NCI-H1048 (cell line): ENCODE data around the gene SLC17A4.

Experiments used
- DNase-seq: peaks from one replicate; lab custom pipeline; 2025; lab: John Stamatoyannopoulos, UW

SLC17A4 gene

DNA sequence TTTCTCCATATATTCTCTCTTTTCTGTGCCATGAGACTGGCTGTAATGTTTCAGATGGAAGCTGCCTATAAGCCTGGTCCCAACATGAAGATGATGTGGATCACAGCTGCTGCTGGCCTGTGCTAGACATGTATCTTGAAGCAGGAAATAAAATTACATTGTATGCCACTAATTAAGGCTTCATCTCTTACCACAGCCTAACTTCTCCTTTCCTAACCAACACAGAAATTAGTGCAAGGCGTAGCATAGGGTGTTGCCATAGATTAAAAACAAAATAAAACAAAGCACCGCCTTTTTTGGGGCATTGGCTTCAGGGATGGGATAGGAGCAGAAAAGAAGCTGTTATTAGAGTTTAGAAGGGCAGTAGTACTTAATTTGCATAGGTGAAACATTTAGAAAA, 4.7 kb upstream of the SLC17A4 start:
- no peak for DNase-seq

DNA sequence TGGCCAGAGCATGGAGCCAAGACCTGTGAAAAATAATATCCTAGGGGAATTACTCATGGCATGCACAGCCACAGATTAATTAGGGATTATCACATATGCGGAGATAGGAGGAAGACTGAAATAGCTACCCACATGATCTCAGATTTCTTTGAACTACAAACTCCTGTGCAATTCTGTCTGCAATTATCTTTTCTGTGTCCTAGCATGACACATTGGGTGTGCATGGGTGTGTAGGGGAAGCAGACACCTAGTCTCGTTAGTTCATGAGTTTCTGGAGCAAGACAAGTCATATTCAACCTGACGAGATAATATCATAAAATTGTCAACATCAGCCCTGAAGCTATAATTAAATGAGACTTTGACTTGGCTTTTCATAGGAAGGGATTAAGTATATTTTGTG, 3.6 kb upstream of the SLC17A4 start:
- DNase-seq: no peak

DNA sequence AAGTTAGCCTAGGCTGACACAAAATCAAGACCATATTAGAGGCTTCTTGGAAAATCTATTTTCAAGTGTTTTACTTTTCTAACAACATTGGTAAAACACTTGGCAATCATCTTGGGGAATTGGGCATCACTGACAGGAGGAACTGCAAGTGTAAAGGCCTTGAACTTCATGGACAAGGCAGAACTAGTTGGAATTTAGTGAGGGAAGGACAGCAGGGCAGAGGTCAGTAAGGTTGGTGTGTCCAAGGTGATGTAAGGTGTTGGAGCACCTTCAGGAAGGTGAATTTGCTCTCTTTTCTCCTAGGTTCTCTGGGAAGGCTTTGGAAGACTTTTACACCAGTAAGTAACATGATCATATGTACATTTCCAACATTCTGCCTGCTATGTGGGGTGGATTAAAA, 1.5 kb upstream of the SLC17A4 start:
- no peak for DNase-seq

DNA sequence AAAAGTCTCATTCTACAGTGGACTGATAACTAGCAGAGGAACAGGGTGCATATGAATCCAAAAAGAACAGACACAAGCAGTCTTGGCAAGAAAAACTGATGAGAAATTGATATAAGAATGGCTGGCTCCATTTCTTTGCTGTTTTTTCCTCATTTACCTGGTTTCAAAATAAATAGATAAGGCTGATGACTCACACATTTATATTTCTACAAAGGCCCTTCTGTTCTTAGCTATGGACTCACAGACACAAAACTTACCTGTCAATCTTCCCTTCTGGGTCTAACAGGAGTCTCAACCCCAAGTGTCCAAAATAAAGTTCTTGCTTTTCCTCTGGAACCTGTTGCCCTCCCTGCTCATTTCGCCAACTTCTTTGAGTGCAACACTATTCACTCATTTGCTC, 941 bp downstream of the SLC17A4 start:
- DNase-seq: no peak

DNA sequence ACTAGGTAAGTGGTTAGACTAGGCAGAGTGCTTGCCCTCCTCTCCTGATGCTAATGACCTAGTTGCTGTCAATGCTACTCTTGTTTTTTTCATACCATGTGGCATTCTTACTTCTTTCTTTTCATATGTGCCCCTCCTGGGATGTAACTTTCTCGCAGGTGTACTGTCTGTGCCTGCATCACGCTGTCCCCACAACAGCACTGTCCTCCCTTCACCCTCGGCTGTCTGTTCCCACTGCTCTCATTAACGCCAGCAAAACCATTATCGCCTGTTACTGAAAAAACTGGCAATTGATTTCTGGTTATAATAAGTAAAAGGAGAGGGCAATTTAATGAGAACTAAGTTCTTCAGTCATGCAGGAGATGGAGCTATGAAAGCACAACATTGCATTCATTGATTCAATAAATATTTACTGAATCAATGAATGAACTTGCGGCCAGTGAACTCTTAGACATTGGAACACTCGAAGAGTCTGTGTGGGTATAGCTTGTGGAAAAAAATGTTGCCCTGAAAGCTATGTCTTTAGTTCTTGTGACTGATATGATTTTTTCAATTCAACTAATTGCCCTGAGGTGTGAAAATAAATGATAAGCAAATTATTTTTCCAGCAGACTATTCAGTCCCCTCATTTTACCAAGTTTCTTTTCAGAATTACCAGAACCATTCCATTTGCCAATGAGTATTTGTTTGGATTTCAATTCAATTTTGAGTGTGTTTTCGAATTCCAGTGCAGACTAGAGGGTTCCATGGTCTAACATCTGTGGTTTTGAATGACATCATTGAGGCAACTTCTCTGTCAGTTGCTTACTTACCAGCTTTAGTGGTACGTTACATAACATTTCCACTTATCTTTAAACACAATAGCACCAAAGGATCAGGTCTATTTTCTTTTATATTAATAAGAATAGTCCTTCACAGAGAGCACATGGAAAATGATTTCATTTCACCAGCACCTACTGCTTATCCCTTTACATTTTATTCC, 2.1 kb downstream of the SLC17A4 start:
- DNase-seq: no peak

DNA sequence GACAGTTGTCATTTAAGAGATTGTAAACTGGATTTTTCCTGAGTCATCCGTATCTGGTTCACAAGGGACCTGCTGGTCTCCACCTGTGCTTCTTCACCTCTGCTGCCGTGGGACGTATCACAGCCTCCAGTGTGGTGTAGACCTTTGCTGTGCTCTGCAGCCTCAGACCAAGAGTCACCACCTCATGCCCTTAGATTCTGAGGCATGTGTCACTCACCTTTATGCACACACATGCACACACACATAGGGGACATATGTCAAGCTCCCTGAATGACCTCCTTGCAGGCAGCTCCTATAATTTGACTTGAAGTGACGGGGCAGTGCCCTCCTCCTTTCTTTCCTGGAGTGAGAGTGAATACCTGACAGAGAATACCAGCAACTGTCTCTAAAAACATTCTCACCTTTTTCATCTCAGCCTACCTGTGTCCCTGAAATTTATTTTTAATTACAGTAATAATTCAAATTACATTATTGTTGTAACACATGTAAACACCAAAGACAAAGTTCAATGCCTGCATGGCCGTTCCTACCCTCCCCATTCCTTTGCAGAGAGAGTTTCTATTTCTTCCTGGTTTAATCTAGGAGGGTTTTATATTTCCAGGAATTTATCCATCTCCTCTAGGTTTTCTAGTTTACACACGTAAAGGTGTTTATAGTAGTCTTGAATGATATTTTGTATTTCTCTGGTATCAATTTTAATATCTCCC, 3.5 kb downstream of the SLC17A4 start:
- DNase-seq: no peak

DNA sequence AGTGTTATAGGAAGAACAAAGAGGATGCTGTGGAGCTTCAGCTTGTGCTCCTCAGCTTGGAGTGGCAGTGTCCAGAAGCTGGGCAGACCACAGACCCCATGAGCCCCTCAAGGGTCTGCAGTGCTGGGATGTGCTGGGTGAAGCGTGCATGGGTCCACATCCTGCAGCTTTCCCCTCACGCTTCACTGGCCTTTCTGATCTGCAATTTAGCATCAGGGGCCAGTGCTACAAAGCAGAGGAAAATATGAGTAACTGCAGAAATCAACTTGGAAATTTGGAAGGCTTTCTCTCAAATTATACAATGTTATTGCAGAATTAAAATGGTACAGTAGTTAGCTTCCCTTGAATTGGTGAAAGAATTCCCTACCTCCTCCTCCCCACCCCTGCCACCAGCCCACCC, 10.1 kb downstream of the SLC17A4 start:
- no peak for DNase-seq

DNA sequence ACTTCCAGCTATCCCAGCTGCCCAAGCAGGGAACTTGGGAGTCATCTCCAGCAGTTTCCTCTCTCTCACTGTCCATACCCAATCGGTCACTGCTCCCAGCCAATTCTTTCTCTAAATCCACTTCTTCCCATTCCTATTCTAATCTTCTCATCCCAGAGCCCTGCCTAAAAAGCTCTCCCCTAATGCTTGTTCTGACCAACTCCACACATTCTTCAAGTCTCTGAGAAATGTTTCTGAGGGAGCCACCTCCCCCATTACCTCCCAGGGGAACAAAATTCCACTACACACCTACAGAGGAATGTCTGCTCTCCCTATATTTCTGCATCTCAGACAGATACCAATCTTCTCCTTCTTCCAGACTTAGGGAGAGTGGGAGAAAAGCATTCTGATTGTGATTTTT, 14.0 kb downstream of the SLC17A4 start:
- no peak for DNase-seq

DNA sequence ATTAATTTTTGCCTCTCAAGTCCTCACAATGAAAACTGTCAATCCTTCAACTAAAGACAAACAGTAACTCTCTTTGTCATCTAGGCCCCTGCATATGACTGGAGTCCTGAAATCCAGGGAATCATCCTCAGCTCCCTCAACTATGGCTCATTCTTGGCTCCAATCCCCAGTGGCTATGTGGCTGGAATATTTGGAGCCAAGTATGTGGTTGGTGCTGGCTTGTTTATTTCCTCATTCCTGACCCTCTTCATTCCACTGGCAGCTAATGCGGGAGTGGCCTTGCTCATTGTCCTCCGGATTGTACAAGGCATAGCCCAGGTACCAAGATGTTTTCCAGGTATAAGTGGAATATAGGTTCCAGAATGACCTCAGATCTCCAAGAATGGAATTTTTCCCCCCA, 15.4 kb downstream of the SLC17A4 start:
- DNase-seq: no peak

DNA sequence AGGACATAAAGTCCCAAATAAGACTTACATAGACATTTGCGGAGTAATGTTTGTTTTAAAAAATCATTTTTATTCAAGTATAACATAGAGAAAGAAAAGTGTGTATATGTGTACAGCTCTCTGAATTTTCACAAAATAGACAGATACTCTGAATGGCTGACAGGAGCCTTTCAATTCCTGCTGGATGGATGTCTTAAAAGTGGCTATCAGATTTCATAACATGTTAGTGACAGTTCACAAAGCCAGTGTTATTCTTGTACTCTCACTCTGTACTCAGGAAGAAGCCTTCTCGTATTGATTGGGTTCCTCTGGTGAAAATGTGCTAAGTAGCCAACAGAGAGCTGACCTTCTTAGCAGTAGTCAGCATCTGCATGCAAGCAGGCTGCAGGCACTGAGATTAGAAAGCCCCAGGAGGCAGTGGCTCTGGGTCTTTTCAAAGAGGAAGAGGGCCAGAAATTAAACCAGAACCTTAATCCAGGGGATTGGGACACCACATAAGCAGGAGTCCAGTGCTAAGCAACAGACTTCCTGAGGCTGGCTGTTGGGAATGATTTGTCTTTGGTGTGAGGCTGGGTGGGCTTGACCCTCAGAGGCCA, 19.7 kb downstream of the SLC17A4 start:
- DNase-seq: no peak

DNA sequence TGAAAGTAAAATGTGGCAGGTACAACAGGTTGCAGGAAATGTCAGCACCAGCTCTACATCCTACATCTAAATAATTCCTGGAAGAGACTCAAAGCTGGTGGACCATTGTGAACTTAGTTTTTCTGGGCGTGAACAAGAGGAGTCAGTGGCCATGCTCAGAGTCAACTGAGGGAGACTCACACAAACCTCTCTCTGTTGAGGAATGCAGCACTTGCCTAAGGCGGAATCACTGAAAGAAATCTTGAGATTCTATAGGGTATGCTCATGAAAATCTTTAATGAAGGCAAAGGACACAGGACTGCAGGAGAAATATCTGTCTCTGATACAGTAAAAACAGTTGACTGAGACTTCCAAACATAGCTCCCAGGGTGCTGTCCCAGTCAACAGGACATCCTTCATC, 22.5 kb downstream of the SLC17A4 start:
- no peak for DNase-seq

DNA sequence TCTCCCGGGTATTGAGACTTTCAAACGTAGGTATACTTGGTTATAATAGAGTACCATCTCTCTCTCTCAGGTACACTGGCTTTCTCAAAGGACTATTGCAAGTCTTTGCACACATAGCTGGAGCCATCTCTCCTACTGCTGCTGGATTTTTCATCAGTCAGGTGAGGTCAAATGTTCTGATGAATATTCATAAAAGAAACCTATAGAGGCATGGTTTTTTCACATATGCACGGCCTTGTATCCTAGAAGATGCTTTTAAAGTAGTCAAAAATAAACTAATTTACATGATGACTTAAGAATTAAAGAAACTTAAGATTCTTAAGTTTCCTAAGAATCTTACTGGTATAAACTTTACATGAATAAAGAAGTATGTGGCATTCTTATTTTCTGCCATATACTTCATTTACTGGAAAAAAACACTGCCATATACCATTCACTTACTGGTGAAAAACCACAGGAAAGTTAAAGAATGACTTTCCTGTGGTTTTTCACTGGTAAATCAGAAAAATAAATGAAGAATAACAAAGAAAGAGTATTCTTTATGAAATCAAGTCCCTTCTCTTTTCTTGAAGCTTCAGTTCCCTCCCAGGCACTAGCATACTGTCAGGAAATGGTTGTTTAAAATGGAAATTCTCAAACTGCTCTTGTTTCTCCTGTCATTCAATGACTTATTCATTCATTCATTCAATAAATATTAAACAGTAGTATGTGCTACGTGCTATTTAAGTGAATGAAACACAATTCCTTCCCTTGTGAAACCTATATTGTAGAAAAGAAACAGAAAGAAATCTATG, 23.5 kb downstream of the SLC17A4 start:
- DNase-seq: no peak

DNA sequence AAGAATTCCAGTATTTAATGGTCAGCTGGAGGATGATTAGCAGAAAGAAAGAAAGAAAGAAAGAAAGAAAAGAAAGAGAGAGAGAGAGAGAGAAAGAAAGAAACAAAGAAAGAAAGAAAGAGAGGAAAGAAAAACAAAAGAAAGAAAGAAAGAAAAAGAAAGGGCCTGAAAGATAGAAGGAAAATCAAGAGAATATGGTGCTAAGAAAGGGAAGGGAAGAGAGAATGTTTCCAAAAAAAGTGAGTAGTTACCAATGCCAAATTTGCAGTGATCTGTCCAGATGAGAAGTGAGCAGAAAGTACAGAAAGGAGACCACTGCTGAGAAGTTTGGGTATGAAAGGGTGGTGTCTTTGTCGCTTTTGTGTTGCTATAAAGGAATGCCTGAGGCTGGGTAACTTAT, 26.6 kb downstream of the SLC17A4 start:
- no peak for DNase-seq

DNA sequence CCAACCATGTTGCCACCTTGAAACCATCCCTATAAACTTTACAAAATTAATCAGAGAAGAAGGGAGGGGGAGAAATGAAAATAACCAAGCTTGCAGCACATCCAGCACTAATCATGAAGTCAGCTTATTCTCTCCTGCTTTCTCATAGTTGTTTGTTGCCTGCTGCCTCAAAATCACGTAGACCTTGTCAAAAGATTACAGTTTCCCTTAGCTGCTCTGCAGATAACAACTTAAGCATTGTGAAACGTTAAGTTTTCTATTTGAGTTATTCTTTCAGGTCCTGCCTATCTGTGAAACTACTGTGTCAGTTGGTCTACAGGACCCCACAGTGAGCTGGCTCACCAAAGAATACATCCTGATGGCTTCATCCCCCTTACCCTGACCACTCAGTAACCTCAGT, 32.9 kb downstream of the SLC17A4 start:
- DNase-seq: no peak

DNA sequence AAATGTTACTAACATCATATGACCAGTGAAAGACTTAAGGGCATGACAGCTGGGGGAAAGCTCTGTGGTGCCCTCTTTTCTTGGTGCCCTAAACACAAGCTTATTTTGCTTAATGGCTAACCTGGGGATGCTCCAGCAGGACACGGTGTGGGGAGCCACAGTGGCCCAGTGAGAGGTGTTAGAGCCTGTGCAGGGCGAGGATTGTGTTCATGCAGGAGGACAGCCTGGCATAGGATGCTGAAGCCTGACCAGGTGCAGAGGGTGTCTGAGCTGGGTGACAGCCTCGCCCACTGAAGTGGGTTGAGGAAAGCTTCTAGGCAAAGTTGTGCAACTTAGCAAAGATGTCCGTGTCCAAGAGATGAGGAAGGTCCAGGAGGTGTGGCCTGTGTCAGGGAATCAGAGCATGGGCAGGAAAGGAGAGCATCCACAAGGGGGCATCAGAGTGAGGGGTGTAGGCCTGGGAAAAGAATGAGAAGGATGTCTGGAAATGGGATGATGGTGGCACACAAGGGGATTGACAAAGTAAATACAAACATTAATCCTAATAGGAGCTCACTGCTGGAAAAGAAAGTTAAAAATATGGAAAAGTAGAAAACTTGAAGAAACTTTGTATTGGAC, 33.9 kb downstream of the SLC17A4 start:
- peak; percentile 4 for DNase-seq

DNA sequence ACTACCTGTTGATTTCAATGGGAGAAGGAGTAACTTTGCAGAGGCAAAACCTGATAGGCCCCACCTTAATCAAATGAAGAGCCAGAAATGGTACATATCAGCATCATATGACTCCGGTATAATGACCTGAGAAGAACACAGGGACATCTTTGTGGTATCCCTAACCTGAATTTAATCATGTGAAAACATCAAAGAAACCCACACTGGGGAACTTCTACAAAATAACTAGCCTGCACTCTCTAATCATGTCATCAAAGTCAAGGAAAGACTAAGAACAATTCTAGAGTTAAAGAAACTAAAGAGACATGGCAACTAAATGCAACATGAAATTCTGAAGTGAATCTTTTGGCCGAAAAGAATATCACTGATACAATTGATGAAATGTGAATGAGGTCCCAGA, 34.9 kb downstream of the SLC17A4 start:
- DNase-seq: no peak

DNA sequence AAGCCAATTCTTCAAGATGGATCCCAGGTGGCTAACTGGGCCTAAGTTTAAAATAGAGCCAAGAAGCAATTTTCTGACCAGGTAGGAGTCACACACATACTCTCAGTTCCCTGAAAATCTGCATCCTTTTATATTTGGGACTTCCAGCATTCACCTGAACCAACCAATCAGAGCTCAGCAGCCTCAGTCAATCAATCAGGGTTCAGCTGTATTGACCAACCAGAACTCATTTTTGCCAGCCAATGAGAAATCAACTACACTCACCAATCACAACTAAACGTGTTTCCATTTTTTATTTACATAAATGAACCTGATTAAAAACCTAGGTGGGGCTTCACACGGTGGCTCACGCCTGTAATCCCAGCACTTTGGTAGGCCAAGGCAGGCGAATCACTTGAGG, 37.5 kb downstream of the SLC17A4 start:
- no peak for DNase-seq

DNA sequence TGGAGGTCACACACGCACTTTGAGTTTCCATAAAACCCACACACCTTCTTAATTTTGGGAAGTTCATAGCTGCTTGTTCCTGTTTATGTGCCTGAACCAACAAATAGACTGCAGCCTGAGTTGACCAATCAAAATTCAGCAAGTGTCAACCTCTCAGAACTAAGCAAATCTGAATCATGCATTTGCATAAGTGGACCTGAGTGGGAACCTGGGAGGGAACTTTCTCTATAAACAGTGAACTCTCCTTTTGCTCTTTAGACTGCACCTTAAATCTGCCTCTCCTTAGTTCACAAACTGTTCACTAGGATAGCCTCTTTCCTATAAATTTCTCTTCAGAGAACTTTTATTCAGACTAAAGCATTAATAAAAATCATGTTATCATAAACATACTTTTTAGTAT, 39.4 kb downstream of the SLC17A4 start:
- no peak for DNase-seq

DNA sequence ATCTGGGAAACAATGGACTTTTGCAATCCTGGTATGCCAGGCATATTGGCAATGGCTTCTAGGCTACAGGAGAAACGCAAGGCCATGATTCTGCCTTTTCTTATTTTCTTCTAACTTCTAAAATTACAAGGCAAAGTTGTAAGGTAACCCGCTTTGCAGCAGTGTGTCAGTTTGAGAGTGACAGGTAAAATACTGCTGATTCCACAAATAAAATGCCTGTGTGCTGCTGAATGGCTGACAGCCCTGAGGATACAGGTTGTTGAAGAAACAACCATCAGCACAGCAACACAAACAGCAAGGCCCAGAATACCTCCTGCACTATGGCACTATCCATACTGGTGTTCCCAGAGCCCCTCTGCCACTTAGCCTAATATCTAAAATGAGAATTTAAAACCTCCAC, 40.2 kb downstream of the SLC17A4 start:
- DNase-seq: no peak

DNA sequence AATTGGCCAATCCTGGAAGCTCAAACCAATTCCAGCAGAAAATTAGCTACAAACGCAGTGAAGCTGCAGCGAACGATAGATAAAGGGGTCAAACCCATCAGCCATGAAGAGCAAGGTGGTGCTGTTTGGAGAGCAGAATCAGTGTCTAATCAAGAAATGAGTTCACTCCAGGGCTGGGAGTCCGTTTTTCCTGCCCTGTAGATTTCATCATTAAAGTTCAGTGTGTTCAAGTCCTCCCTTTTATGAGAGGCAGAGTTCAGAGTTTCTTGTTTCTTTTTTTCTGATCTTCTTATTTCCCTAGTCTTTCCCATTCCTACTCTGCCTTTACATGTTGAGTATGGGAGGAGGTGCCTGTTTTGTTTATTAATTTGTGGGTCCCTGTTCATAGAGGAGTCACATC, 46.9 kb downstream of the SLC17A4 start:
- no peak for DNase-seq

DNA sequence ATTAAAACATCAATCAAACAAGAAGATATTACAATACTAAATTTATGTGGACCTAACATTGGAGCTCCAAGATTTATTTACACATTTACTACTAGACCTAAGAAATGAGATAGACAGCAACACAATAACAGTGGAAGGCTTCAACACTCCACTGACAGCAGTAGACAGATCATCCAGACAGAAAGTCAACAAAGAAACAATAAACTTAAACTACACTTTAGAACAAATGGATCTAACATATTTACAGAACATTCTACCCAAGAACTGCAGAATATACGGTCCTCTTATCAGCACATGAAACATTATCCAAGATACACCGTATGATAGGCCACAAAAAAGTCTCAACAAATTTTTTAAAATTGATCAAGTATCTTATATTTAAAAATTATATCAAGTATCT, 50.3 kb downstream of the SLC17A4 start:
- DNase-seq: no peak

DNA sequence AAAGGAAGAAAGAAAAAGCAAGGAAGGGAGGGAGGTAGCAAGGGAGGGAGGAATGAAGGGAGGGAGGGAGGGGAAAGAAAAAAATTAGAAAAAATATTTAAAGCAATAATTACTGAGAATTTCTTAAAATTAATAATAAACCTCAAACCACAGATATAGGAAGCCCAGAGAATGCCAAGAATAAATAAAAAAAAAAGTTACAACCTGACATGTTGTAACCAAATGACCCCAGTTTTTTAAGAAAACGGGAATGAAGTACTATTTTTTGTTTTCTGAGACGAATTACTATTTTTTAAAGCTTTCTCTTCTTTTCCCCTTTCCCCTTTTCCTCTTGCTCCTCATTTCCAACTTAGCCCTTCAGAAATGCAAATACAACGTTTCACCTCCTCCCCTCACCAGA, 60.7 kb downstream of the SLC17A4 start:
- no peak for DNase-seq
